ENCODE results near the gene HES2. TPM values are rescaled to one million over a fixed set of nuclear protein-coding genes. Genes with fewer than 3 reads are reported as not detected.

Gene HES2
- total and polyA plus RNA-seq, 4 donors: 0.10 TPM; not detected in 3

DNA sequence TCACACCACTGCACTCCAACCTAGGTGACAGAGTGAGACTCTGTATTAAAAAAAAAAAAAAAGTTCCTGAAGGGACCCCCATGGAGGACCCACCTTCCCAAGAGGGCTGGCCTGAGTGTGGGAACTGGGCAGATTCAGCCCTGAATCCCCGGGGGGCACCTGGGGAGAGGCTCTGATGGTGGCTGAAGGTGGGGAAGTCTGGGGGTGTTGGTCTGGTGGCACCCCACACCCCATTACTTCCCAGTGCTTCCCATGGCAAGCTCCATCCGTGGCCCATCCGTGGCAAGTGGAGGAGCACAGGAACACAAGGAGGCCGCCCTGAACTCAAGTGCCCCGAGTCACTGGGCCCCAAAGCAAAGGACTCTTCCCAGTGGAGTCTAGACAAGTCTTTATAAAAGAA lies 47.0 kb upstream of the HES2 start:
- Histone ChIP-seq H3K9ac (ENCODE audit: low read depth in 1 of 2, low read length in 2 of 2) (no peak overlapping the region), H3K9me3 (ENCODE audit: control insufficient read depth in 4 of 4, low read length in 3 of 4) (no peaks in the 10 kb centered on the region), H3K4me1 (ENCODE audit: control insufficient read depth in 4 of 4, insufficient read depth in 4 of 4, low read length in 3 of 4) (peaks cover 5 to 22% (median 10%) of the 10 kb centered on the region in 4 donors), H3K4me3 (ENCODE audit: low read depth in 1 of 3, low read length in 3 of 3) (no peak overlapping the region), H3K27me3 (ENCODE audit: control insufficient read depth in 4 of 4, insufficient read depth in 4 of 4, low read length in 3 of 4) (no peaks in the 10 kb centered on the region), H3K36me3 (ENCODE audit: control insufficient read depth in 4 of 4, insufficient read depth in 3 of 4, low read depth in 1 of 4, low read length in 3 of 4) (no peaks in the 10 kb centered on the region), H3K27ac (ENCODE audit: low read depth in 1 of 2, low read length in 2 of 2) (no peak overlapping the region)
- DNase-seq (ENCODE audit: low spot score): no peak
- 97% methylated on average over 5 of the region's 5 CpGs for WGBS
- no peak for TF ChIP-seq HNF4G (IDR thresholded peaks at IDR 0.05)
- TF ChIP-seq, protein P1, sequence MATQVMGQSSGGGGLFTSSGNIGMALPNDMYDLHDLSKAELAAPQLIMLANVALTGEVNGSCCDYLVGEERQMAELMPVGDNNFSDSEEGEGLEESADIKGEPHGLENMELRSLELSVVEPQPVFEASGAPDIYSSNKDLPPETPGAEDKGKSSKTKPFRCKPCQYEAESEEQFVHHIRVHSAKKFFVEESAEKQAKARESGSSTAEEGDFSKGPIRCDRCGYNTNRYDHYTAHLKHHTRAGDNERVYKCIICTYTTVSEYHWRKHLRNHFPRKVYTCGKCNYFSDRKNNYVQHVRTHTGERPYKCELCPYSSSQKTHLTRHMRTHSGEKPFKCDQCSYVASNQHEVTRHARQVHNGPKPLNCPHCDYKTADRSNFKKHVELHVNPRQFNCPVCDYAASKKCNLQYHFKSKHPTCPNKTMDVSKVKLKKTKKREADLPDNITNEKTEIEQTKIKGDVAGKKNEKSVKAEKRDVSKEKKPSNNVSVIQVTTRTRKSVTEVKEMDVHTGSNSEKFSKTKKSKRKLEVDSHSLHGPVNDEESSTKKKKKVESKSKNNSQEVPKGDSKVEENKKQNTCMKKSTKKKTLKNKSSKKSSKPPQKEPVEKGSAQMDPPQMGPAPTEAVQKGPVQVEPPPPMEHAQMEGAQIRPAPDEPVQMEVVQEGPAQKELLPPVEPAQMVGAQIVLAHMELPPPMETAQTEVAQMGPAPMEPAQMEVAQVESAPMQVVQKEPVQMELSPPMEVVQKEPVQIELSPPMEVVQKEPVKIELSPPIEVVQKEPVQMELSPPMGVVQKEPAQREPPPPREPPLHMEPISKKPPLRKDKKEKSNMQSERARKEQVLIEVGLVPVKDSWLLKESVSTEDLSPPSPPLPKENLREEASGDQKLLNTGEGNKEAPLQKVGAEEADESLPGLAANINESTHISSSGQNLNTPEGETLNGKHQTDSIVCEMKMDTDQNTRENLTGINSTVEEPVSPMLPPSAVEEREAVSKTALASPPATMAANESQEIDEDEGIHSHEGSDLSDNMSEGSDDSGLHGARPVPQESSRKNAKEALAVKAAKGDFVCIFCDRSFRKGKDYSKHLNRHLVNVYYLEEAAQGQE (IDR thresholded peaks at IDR 0.05): no peak
- TF ChIP-seq YY1 (IDR thresholded peaks at IDR 0.05): no peak
- TF ChIP-seq, protein P2, sequence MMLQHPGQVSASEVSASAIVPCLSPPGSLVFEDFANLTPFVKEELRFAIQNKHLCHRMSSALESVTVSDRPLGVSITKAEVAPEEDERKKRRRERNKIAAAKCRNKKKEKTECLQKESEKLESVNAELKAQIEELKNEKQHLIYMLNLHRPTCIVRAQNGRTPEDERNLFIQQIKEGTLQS (IDR thresholded peaks at IDR 0.05): no peak
- no peak for TF ChIP-seq HNF4A (conservative IDR thresholded peaks at IDR 0.05)
- no peak for TF ChIP-seq JUND (IDR thresholded peaks at IDR 0.05)
- TF ChIP-seq TAF1 (conservative IDR thresholded peaks at IDR 0.05): no peak
- no peak for TF ChIP-seq FOXA1 (IDR thresholded peaks at IDR 0.05)
- TF ChIP-seq, protein P3, sequence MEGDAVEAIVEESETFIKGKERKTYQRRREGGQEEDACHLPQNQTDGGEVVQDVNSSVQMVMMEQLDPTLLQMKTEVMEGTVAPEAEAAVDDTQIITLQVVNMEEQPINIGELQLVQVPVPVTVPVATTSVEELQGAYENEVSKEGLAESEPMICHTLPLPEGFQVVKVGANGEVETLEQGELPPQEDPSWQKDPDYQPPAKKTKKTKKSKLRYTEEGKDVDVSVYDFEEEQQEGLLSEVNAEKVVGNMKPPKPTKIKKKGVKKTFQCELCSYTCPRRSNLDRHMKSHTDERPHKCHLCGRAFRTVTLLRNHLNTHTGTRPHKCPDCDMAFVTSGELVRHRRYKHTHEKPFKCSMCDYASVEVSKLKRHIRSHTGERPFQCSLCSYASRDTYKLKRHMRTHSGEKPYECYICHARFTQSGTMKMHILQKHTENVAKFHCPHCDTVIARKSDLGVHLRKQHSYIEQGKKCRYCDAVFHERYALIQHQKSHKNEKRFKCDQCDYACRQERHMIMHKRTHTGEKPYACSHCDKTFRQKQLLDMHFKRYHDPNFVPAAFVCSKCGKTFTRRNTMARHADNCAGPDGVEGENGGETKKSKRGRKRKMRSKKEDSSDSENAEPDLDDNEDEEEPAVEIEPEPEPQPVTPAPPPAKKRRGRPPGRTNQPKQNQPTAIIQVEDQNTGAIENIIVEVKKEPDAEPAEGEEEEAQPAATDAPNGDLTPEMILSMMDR (IDR thresholded peaks at IDR 0.05; ENCODE audit: low read depth, low read length, missing input control): no peak
- no peak for TF ChIP-seq GABPA (IDR thresholded peaks at IDR 0.05 in 1 of 2, conservative IDR thresholded peaks at IDR 0.05 in 1 of 2)
- TF ChIP-seq, protein P4, sequence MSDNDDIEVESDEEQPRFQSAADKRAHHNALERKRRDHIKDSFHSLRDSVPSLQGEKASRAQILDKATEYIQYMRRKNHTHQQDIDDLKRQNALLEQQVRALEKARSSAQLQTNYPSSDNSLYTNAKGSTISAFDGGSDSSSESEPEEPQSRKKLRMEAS (IDR thresholded peaks at IDR 0.05): no peak
- no peak for TF ChIP-seq SP1 (IDR thresholded peaks at IDR 0.05)
- TF ChIP-seq RAD21 (IDR thresholded peaks at IDR 0.05): no peak
- TF ChIP-seq, protein P5, sequence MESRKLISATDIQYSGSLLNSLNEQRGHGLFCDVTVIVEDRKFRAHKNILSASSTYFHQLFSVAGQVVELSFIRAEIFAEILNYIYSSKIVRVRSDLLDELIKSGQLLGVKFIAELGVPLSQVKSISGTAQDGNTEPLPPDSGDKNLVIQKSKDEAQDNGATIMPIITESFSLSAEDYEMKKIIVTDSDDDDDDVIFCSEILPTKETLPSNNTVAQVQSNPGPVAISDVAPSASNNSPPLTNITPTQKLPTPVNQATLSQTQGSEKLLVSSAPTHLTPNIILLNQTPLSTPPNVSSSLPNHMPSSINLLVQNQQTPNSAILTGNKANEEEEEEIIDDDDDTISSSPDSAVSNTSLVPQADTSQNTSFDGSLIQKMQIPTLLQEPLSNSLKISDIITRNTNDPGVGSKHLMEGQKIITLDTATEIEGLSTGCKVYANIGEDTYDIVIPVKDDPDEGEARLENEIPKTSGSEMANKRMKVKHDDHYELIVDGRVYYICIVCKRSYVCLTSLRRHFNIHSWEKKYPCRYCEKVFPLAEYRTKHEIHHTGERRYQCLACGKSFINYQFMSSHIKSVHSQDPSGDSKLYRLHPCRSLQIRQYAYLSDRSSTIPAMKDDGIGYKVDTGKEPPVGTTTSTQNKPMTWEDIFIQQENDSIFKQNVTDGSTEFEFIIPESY (IDR thresholded peaks at IDR 0.05): no peak
- no peak for TF ChIP-seq RXRA (IDR thresholded peaks at IDR 0.05)
- TF ChIP-seq FOXA2 (IDR thresholded peaks at IDR 0.05): no peak
- TF ChIP-seq NR2F2 (IDR thresholded peaks at IDR 0.05): no peak
- no peak for TF ChIP-seq EGR1 (IDR thresholded peaks at IDR 0.05; ENCODE audit: low read depth in 2 of 2)

Data from liver (tissue), 9 donors.